Measurements from ENCODE around the gene CDKL5. TPM values are rescaled to one million over a fixed set of nuclear protein-coding genes. Genes with fewer than 3 reads are reported as not detected.

Gene CDKL5
- total and polyA plus RNA-seq, 2 donors (not counting 1 experiment from before 2014, with no cell fraction given), result 0.72 to 4.6 TPM

GRCh38 chrX:18702362-18703195, 277.2 kb downstream of the CDKL5 start:
- no peaks in the 10 kb centered on the region for H3K4me1 Mint-ChIP-seq
- H3K4me2 ChIP-seq (replicated peaks; ENCODE audit: low read depth, low read length, poor library complexity, severe bottlenecking), result no peak overlapping the region
- no peaks in the 10 kb centered on the region for H3K27me3 Mint-ChIP-seq
- POLR2A ChIA-PET, result no interaction called here
- no peaks in the 10 kb centered on the region for H3K36me3 ChIP-seq (replicated peaks in 1 of 2; ENCODE audit: control extremely low read depth in 1 of 2, control insufficient read depth in 1 of 2, extremely low read depth in 1 of 2, insufficient read depth in 2 of 2, low read length in 1 of 2)
- H3K9me3 Mint-ChIP-seq (ENCODE audit: insufficient read depth), result no peaks in the 10 kb centered on the region
- H3K27ac Mint-ChIP-seq, result no peak overlapping the region
- ATAC-seq (ENCODE audit: low read depth), result no peak
- no peaks in the 10 kb centered on the region for H3K27me3 ChIP-seq (replicated peaks in 1 of 4; ENCODE audit: control extremely low read depth in 1 of 4, control insufficient read depth in 3 of 4, insufficient read depth in 4 of 4, low read length in 3 of 4)
- no peak overlapping the region for H3K4me3 ChIP-seq (ENCODE audit: control extremely low read depth in 1 of 5, extremely low read depth in 1 of 5, insufficient read depth in 1 of 5, low read depth in 2 of 5, low read length in 4 of 5)
- no peak for DNase-seq
- TF ChIP-seq EZH2 (IDR thresholded peaks at IDR 0.05; ENCODE audit: borderline replicate concordance, insufficient read depth, low read depth, low read length, poor library complexity, severe bottlenecking) (no peak), CTCF (IDR thresholded peaks at IDR 0.05) (no peak)
- no peaks in the 10 kb centered on the region for H3K9me3 ChIP-seq (ENCODE audit: control extremely low read depth in 1 of 3, control insufficient read depth in 2 of 3, insufficient read depth in 1 of 3, low read length in 2 of 3)
- no peaks in the 10 kb centered on the region for H4K20me1 ChIP-seq (ENCODE audit: control insufficient read depth, insufficient read depth, low read length, poor library complexity, severe bottlenecking)
- H3K9ac ChIP-seq (ENCODE audit: low read length), result no peak overlapping the region
- no peak overlapping the region for H3K4me3 Mint-ChIP-seq
- no CpG with 5 or more reads among the region's 12 CpGs for WGBS (ENCODE audit: insufficient coverage)
- CTCF ChIA-PET, result no interaction called here
- H2AFZ ChIP-seq (ENCODE audit: insufficient read depth, low read depth, low read length, poor library complexity, severe bottlenecking), result no peak overlapping the region
- H3K79me2 ChIP-seq (ENCODE audit: control insufficient read depth, insufficient read depth, low read length), result no peaks in the 10 kb centered on the region
- no peaks in the 10 kb centered on the region for H3K4me1 ChIP-seq (ENCODE audit: control insufficient read depth in 2 of 2, insufficient read depth in 2 of 2, low read length in 2 of 2)
- intact Hi-C loops (cut with micrococcal nuclease), result no loop called here
- no peak overlapping the region for H3K27ac ChIP-seq (ENCODE audit: low read length in 2 of 2)

Small RNAs within 50 kb of the gene (small RNA-seq; reads per million reads assigned to genes)
- gene RF00019 (ENCODE audit: insufficient read length, low read depth, low replicate concordance), result not detected

Other genes starting within 250 kb of the CDKL5 start
- not detected in 2 replicates for gene BEND2, start 204.7 kb upstream of the CDKL5 start, total RNA-seq
- gene BEND2, start 204.7 kb upstream of the CDKL5 start, polyA plus RNA-seq, result 0.06 TPM in 1 of 2 replicates, not detected in the other
- 1.3 TPM in 2 replicates for gene SCML2, start 70.9 kb upstream of the CDKL5 start, total RNA-seq
- gene SCML2, start 70.9 kb upstream of the CDKL5 start, polyA plus RNA-seq, result 1.2 and 1.5 TPM in 2 replicates
- gene RS1, start 246.5 kb downstream of the CDKL5 start, total RNA-seq, result not detected in 2 replicates
- not detected in 2 replicates for gene RS1, start 246.5 kb downstream of the CDKL5 start, polyA plus RNA-seq

Measured in B cell (primary cell).